GM19240 (cell line): ENCODE measurements around the gene MAP2K2.

Source experiments
- DNase-seq: peaks from one replicate; pipeline ENCODE4 v3.0.0; 2011; ENCODE audit warnings: low spot score; ENCODE audit not compliant: insufficient read length

MAP2K2 gene

GRCh38 chr19:4061683-4062418, 62.1 kb downstream of the MAP2K2 start:
- no peak for DNase-seq

- DNase-seq: no peak
Measured at GRCh38 chr19:4061178-4061682, 62.7 kb downstream of the MAP2K2 start.

GRCh38 chr19:4060621-4061177, 63.2 kb downstream of the MAP2K2 start:
- DNase-seq: no peak

- DNase-seq: no peak
Measured at GRCh38 chr19:4059891-4060620, 63.9 kb downstream of the MAP2K2 start.

- DNase-seq: no peak
Measured at GRCh38 chr19:4059453-4059871, 64.5 kb downstream of the MAP2K2 start.

- DNase-seq: no peak
Measured at GRCh38 chr19:4058693-4059452, 65.0 kb downstream of the MAP2K2 start.

GRCh38 chr19:4057931-4058692, 65.8 kb downstream of the MAP2K2 start:
- DNase-seq: no peak

- DNase-seq: no peak
Measured at GRCh38 chr19:4055209-4055552, 68.7 kb downstream of the MAP2K2 start.

- no peak for DNase-seq
Measured at GRCh38 chr19:4054441-4055208, 69.3 kb downstream of the MAP2K2 start.

GRCh38 chr19:4053423-4054324, 70.2 kb downstream of the MAP2K2 start:
- DNase-seq: no peak

GRCh38 chr19:4052993-4053422, 70.9 kb downstream of the MAP2K2 start:
- no peak for DNase-seq

GRCh38 chr19:4052114-4052992, 71.6 kb downstream of the MAP2K2 start:
- no peak for DNase-seq

- no peak for DNase-seq
Measured at GRCh38 chr19:4051175-4052101, 72.5 kb downstream of the MAP2K2 start.

- no peak for DNase-seq
Measured at GRCh38 chr19:4049432-4049831, 74.5 kb downstream of the MAP2K2 start.

GRCh38 chr19:4046946-4047683, 76.8 kb downstream of the MAP2K2 start:
- DNase-seq: no peak

GRCh38 chr19:4046362-4046691, 77.6 kb downstream of the MAP2K2 start:
- DNase-seq: no peak
